Natural killer cell (primary cell): ENCODE results near the gene CCDC196. TPM values are rescaled to one million over a fixed set of nuclear protein-coding genes. Genes with fewer than 3 reads are reported as not detected.

ENCODE experiments used
- ATAC-seq, 3 donors: fragments of 150-1000 bp in 2 of 3; fragments of 200-7000 bp in 1 of 3; cut with Tn5 transposase; 1 replicate in 1 of 3; 2 replicates in 2 of 3; pipeline ENCODE4 v1.10.0; 2021; ENCODE audit warnings: mild to moderate bottlenecking in 2 of 3, moderate library complexity in 2 of 3
- DNase-seq, 2 donors: peaks; one replicate each; pipeline versions ENCODE4 v3.0.0 to v3.0.0-alpha.2; 2013 to 2021; ENCODE audit warnings: mixed read lengths in 1 of 2
- H3K27ac ChIP-seq: one replicate; pipeline ENCODE4 v1.5.1; 2013; ENCODE audit warnings: mild to moderate bottlenecking, low read length
- H3K27me3 ChIP-seq: one replicate; pipeline ENCODE4 v1.6.1; 2013; ENCODE audit warnings: low read length; ENCODE audit not compliant: control insufficient read depth, insufficient read depth
- H3K36me3 ChIP-seq: one replicate; pipeline ENCODE4 v1.6.1; 2013; ENCODE audit warnings: low read length; ENCODE audit not compliant: control insufficient read depth, insufficient read depth
- H3K4me1 ChIP-seq: one replicate; pipeline ENCODE4 v1.6.1; 2013; ENCODE audit warnings: low read length; ENCODE audit not compliant: control insufficient read depth, insufficient read depth
- H3K4me3 ChIP-seq: one replicate; pipeline ENCODE4 v1.5.1; 2013; ENCODE audit warnings: low read length
- H3K9me3 ChIP-seq: one replicate; pipeline ENCODE4 v1.6.1; 2013; ENCODE audit warnings: low read length; ENCODE audit not compliant: control insufficient read depth, insufficient read depth
- H3K27ac Mint-ChIP-seq, 2 donors: one replicate each; pipeline ENCODE4 v1.8.0; 2022; ENCODE audit warnings: mild to moderate bottlenecking in 2 of 2, mixed read lengths in 2 of 2, moderate library complexity in 1 of 2
- H3K27me3 Mint-ChIP-seq, 2 donors: one replicate each; pipeline ENCODE4 v1.8.0; 2022; ENCODE audit warnings: low read depth in 2 of 2, mixed read lengths in 2 of 2
- H3K36me3 Mint-ChIP-seq: one replicate; pipeline ENCODE4 v1.8.0; 2022; ENCODE audit warnings: mixed read lengths
- H3K4me1 Mint-ChIP-seq, 2 donors: one replicate each; pipeline ENCODE4 v1.8.0; 2022; ENCODE audit warnings: mixed read lengths in 2 of 2
- H3K4me3 Mint-ChIP-seq: one replicate; pipeline ENCODE4 v1.8.0; 2022; ENCODE audit warnings: mild to moderate bottlenecking, moderate library complexity, mixed read lengths
- H3K9me3 Mint-ChIP-seq, 2 donors: one replicate each; pipeline ENCODE4 v1.8.0; 2022; ENCODE audit warnings: mixed read lengths in 2 of 2
- CTCF ChIP-seq: fragments of 200-600 bp; IDR thresholded peaks from one replicate; pipeline ENCODE4 v1.8.0; 2022; ENCODE audit warnings: antibody characterized with exemption
- WGBS: methylation state at CpG from one replicate; pipeline ENCODE4 v1.1.7; 2013; ENCODE audit warnings: missing lambda C conversion rate; ENCODE audit not compliant: insufficient coverage; 5-methylcytosine and 5-hydroxymethylcytosine counted together
- intact Hi-C: fragments of 100-400 bp; cut with micrococcal nuclease; formaldehyde crosslinking; loops from one replicate; pipeline ENCODE4 v1.14.2; 2022
- total RNA-seq, 4 donors: library from RNA; stranded (reverse); fragments of 120-200 nt in 1 of 4; gene quantifications; one replicate each; pipeline versions ENCODE4 v1.2.3 to v1.2.4, GENCODE V29; 2013 to 2022

The CCDC196 gene
- total RNA-seq, 3 donors from 2014 or later (not counting 1 experiment from before 2014, with no cell fraction given), result not detected

- intact Hi-C loops, result loop anchor here (10.0 kb wide), 1 partner anchor 1214 kb away; the partner anchor contains the start of gene RDH12
- Histone ChIP-seq H3K4me1 (no peaks in the 10 kb centered on the region), H3K9me3 (no peaks in the 10 kb centered on the region), H3K36me3 (no peaks in the 10 kb centered on the region), H3K27ac (no peak overlapping the region), H3K27me3 (no peaks in the 10 kb centered on the region), H3K4me3 (no peak overlapping the region)
- DNase-seq (no peak), ATAC-seq (no peak)
- H3K36me3 Mint-ChIP-seq, result no peaks in the 10 kb centered on the region
- H3K4me1 Mint-ChIP-seq, result no peaks in the 10 kb centered on the region
- no peak overlapping the region for H3K4me3 Mint-ChIP-seq
- 59% methylated on average over 3 of the region's 3 CpGs for WGBS
- peaks cover 0 to 5% of the 10 kb centered on the region in 2 donors for H3K27me3 Mint-ChIP-seq
- no peak overlapping the region for H3K27ac Mint-ChIP-seq
- no peaks in the 10 kb centered on the region for H3K9me3 Mint-ChIP-seq
- TF ChIP-seq CTCF, result no peak
Measured at GRCh38 chr14:66490143-66491111, 4.3 kb downstream of the CCDC196 start.

- H3K36me3 ChIP-seq, result no peaks in the 10 kb centered on the region
- H3K4me3 Mint-ChIP-seq, result no peak overlapping the region
- intact Hi-C loops, result loop anchor here (2.0 to 10.0 kb wide), 2 partner anchors 643 to 1211 kb away; partner anchors contain the start of gene RDH12
- no peaks in the 10 kb centered on the region for H3K9me3 ChIP-seq
- no peak for DNase-seq
- H3K27me3 Mint-ChIP-seq, result peaks cover 3 to 13% of the 10 kb centered on the region in 2 donors
- H3K4me3 ChIP-seq, result no peak overlapping the region
- no peaks in the 10 kb centered on the region for H3K9me3 Mint-ChIP-seq
- H3K27ac Mint-ChIP-seq, result no peak overlapping the region
- H3K4me1 ChIP-seq, result no peaks in the 10 kb centered on the region
- no peak overlapping the region for H3K27ac ChIP-seq
- no peaks in the 10 kb centered on the region for H3K4me1 Mint-ChIP-seq
- H3K36me3 Mint-ChIP-seq, result no peaks in the 10 kb centered on the region
- no peaks in the 10 kb centered on the region for H3K27me3 ChIP-seq
- TF ChIP-seq CTCF, result no peak
- no peak for ATAC-seq
Measured at GRCh38 chr14:66493750-66494149, 7.6 kb downstream of the CCDC196 start.

GRCh38 chr14:66495218-66496098 is 9.3 kb downstream of the CCDC196 start:
- Mint-ChIP-seq H3K9me3 (no peaks in the 10 kb centered on the region), H3K27ac (no peak overlapping the region), H3K27me3 (peaks cover 7 to 8% of the 10 kb centered on the region in 2 donors), H3K4me1 (no peaks in the 10 kb centered on the region), H3K36me3 (no peaks in the 10 kb centered on the region), H3K4me3 (no peak overlapping the region)
- ATAC-seq, result peak in 2 of 3 donors; percentile 64 to 76
- Histone ChIP-seq H3K4me3 (no peak overlapping the region), H3K27ac (no peak overlapping the region), H3K9me3 (no peaks in the 10 kb centered on the region), H3K4me1 (no peaks in the 10 kb centered on the region), H3K36me3 (no peaks in the 10 kb centered on the region), H3K27me3 (no peaks in the 10 kb centered on the region)
- intact Hi-C loops, result loop anchor here (2.0 to 10.0 kb wide), 3 partner anchors 641 to 1209 kb away; partner anchors contain the start of gene RDH12
- peak; percentile 64 for TF ChIP-seq CTCF
- DNase-seq, result peak in 1 of 2 donors; percentile 75
- WGBS, result 0% methylated on average over 1 of the region's 4 CpGs
